Central memory CD4-positive, alpha-beta T cell (primary cell): ENCODE results near the gene CAMK2D.

Experiments used
- DNase-seq: peaks from one replicate; pipeline ENCODE4 v3.0.0; 2022

Gene CAMK2D

GRCh38 chr4:113593400-113594230 is 167.9 kb downstream of the CAMK2D start:
- DNase-seq = no peak

DNA sequence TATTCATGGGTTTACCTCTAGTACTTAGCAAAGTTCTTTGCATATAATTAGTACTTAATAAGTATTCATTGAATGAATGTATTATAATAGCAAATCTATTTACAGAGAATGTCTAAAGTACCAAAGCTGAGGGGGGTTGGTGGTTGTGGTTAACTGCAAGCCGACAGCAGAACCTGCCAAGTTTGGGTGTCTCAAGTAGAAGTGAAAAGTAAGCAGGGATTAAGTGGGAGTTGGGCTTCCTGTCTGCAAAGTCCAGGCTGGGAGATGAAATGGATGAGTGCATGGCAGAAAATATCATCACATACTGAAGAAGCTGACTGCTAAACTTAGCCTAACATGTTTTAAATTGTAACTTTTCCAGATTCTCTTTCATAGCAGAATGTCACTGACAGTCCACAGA is 169.6 kb downstream of the CAMK2D start:
- DNase-seq = no peak

DNA sequence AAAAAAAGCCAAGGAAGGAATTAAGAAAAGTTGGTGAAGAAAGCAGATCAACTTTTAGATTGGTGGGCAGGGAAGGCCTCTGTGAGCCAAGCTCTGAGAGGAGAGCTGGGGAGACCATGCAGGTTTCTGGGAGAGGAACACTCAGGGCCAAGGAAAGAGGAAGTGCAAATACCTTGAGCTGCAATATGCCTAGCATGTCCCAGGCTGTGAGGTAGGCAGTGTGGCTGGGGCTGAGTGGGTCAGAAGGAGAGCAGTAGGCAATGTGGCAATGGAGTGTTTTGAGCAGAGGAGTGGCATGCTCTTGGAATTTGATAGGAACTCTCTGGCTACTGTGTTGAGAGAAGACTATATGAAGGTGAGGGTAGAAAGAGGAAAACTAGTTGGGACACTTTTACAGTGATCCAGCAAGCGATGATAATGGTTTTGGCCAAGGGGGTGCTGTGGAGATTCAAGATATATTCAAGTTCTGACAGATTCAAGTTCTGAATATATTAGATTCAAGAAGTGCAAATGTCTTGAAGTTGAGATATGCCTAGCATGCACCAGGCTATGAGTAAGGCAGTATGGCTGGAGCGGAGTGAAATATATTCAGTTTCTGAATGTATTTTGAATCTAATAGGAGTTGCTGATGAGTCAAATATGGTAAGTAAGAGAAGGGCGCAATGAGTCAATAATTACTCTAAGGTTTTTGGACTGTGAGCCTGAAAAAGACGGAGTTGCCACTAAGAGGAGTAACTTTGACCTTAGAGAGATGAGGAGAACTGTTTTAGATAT is 172.5 kb downstream of the CAMK2D start:
- no peak for DNase-seq

DNA sequence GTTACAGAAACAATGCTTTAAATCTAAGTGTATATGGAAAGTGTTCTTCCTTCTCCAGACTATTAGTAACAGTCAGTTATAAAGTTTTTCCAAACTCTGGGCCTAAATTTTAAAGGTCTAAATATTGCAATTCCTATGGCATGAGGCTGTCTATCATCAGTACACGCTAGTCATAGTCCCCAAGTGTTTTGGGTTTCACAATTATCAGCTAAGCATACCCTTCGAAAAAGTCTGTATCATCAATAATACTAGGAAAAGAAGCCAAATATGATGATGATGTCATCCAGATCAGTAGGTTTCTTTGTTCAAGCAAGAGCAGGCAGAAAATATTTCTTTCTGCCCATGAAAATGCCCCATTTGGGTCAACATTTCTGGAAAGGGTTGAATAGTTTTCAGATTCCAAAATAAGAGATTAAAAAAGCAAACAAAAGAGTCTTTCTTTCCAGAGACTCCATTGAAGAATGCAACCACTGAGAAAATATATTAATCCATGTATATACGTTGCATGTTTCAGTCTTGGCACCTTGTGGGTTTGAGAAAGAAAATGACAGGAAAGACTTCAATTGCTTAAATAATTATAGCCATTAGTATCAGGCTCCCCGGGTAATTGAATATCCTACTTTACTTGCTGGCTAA is 173.8 kb downstream of the CAMK2D start:
- no peak for DNase-seq

GRCh38 chr4:113587156-113587555 is 174.4 kb downstream of the CAMK2D start:
- no peak for DNase-seq

GRCh38 chr4:113586072-113586471 is 175.5 kb downstream of the CAMK2D start:
- DNase-seq = no peak

GRCh38 chr4:113584407-113585150 is 177.0 kb downstream of the CAMK2D start:
- DNase-seq = no peak

DNA sequence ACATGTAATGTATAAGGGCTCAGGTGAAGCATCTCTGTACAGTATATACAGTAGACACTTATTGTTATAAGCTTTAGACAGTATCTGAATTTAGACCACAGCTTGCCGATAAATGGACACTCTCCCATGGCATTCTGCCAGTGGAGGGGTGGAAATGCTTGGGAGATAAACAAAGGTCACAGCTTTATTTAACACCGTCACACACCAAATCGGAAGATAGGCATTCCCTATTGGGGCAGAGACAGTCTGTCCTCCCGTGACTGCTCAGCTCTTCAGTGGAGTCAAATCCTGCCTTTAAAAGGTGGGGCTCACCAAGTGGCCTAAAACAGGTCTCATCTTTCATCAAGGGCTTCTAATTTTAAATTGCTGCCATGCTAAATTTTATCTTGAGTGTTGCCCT is 178.8 kb downstream of the CAMK2D start:
- DNase-seq = no peak

DNA sequence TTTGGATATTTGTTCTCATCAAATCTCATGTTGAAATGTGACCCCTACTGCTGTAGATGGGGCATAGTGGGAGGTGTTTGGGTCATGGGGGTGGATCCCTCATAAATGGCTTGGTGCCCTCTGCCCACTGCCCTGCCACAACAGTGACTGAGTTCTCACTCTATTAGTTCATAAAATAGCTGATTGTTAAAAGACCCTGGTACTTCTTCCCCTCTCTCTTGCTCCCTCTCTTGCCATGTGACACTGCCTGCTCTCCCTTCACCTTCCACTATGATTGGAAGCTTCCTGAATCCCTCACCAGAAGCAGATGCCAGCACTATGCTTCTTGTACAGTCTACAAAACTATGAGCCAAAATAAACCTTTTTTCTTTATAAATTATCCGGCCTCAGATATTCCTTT is 182.2 kb downstream of the CAMK2D start:
- DNase-seq = no peak

DNA sequence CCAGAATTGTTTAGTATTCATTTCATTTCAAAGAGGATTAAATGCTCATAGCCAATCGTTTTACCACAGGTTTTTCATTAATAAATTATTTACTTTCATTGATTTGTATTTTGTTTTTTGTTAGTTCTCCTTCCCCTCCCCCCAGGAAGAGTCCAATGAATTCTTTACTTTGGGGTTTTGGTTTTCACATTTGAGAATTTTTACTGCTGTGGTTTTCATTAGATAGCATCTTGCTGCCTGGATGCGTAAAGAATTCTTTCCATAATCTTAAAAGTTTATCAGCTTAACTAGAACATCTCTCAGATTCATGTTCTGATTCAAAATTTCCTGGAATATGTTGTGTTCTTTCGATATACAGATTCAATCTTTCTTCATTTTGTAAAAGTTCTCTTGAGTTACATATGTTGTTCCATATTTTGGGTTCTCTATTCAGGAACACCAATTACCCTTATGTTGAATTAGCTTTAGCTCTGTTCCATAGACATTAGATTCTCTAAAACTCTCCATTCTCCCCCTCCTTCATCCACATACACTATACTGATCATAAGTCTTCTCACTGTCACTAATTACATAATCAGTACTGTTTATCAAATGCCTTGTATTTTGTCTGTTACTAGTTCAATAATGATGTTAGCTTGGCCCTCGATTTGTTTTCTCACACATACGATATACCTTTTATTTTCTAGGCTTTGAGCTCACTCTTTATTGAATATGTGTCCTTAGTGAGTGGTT is 184.4 kb downstream of the CAMK2D start:
- DNase-seq = no peak

GRCh38 chr4:113575401-113575800 is 186.1 kb downstream of the CAMK2D start:
- no peak for DNase-seq

- DNase-seq = no peak
Measured at GRCh38 chr4:113574636-113575103, 186.9 kb downstream of the CAMK2D start.

DNA sequence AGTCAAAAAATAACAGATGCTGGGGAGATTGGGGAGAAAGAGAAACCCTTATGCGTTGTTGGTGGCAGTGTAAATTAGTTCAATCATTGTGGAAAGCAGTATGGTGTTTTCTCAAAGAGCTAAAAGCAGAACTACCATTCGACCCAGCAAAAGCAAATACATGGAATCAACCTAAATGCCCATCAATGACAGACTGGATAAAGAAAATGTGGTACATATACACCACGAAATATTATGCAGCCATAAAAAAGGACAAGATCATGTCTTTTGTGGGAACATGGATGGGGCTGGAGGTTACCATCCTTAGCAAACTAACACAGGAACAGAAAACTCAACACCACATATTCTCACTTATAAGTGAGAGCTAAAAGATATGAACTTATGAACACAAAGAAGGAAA is 188.9 kb downstream of the CAMK2D start:
- no peak for DNase-seq

DNA sequence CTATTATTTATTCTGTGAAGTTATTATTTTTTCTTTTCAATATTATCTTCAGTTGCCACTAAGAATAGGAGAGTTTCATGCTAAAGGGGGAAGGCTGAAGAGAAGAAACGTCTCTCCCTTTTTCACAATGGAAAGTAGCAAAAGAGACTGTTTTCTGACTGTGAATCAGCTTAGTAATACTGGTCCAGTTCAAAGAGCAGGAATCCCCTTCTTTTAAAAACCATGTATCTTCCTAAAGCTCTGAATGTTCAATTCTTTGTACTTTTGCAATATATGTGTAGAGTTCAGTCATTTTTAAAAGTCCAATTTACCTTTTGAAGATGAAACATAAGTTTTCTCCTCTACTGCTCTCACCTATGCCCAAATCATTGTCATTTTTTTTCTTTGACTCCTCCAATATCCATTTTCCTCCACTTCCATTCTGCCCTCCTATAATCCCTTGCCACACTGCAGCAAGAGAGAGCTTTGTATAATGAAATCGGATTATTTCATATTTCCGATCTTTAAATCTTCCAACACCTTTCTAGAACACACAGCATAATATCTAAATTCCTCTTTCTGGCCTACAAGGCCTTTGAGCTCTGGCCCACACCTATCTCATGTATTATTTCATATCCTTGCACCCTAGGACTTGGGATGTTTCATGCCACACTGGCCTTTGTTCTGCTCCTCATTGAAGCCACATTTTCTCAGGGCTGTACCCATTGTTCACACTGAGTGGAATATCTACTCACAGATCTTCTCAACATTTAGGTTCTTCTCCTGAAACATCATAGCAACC is 195.3 kb downstream of the CAMK2D start:
- DNase-seq = no peak

DNA sequence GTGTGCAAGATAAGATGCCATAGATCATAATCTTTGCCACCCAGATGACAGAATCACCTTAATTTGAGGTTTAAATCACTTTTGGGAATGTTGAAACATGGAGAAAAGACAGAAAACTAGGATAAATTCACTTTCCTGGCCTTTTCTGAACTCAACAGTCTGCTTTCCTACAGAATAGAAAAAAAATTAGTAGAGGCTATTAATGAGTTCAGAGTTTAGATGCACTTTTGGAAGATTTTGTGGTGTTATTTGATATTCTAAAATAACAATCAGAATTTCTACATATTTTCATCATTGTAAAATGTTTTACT is 195.9 kb downstream of the CAMK2D start:
- DNase-seq = no peak

DNA sequence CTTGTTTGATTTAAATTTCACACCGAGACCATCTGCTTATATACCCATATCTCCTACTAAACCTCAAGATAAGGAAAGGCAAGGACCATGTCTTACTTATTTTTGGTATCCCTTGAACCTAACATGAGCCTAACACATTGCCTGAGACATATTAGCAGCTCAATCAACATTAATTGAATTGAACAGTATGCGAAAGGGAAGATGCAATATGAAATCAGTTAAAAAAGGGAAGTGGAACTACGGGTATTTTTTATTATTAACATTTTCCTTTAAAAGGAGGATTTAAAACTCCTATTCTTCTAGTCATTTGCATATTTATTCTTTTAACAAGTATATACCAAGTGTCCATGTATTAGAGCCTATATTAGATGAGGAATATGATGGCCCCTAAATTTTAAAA is 197.0 kb downstream of the CAMK2D start:
- no peak for DNase-seq

DNA sequence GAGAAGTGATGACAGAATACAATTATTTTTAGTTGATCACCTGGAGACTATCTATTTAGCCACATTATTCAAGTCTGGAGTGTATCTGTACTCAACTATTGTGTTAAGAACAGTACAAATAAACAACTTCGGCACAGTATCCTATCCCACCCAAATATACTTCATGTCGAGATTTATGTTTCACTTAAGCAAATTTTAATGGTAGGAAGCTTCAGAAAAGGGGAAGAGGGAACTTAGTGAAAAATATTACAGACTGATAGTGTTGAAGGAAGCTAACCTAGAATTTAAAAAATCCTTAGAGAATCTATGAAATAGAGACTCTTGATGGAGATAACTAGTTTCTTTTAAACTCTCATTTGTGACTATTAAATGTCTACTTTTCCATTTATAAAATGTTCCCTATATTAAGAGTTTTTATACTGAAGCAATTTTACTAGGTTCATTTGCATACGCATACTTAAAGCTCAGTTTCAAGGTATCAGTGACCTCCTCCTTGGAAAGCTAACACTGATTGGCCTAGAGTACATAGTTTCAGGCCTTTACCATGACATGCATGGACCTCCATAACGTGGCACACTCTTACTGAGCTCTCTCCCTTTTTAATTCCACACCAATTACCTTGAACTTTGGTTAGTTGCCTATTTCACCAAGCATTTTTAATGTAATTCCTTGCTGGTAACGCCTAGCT is 197.7 kb downstream of the CAMK2D start:
- no peak for DNase-seq

GRCh38 chr4:113561758-113562157 is 199.8 kb downstream of the CAMK2D start:
- no peak for DNase-seq

- no peak for DNase-seq
Measured at GRCh38 chr4:113561092-113561491, 200.4 kb downstream of the CAMK2D start.

GRCh38 chr4:113560579-113560978 is 201.0 kb downstream of the CAMK2D start:
- DNase-seq = no peak

DNA sequence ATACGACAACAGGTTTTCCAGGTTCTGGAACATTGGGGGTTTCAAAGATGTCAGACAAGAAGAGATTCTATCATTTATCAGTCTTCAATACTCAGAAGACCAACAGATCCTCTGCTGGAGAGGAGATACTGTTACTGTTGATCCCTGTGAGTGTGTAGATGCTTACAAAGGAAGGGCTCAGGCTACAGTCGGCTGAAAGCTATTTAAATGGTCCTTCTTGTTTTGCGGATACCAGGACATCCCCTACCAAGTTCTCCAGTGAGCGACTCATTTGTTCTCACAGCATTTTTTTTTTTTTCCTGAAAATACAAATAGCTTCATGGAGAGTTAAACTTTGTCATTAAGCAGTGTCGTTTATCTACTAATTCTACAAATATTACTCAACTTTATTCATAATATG is 201.6 kb downstream of the CAMK2D start:
- DNase-seq = no peak
